Measurements from ENCODE around the gene FBXL19. TPM values are rescaled to one million over a fixed set of nuclear protein-coding genes. Genes with fewer than 3 reads are reported as not detected.

Gene FBXL19
- total RNA-seq, 1 experiment from 2014 or later = 84.3 TPM

DNA sequence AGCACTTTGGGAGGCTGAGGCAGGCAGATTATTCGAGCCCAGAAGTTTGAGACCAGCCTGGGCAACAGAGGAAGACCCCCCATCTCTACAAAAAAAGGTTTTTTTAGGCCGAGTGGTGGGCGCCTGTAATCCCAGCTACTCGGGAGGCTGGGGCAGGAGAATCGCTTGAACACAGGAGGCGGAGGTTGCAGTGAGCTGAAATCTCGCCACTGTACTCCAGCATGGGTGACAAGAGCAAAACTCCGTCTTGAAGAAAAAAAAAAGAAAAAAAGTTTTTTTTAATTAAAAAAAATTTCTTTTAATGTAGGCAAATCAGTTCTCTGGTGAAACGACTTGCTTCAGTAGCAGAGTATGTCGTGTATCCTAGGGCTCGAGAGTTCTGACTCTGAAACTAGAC lies 72.6 kb downstream of the FBXL19 start (continued):
- TF ChIP-seq, protein P1, sequence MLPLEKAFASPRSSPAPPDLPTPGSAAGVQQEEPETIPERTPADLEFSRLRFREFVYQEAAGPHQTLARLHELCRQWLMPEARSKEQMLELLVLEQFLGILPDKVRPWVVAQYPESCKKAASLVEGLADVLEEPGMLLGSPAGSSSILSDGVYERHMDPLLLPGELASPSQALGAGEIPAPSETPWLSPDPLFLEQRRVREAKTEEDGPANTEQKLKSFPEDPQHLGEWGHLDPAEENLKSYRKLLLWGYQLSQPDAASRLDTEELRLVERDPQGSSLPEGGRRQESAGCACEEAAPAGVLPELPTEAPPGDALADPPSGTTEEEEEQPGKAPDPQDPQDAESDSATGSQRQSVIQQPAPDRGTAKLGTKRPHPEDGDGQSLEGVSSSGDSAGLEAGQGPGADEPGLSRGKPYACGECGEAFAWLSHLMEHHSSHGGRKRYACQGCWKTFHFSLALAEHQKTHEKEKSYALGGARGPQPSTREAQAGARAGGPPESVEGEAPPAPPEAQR (CRISPR knock-in tag; IDR thresholded peaks at IDR 0.05) = no peak
- TF ChIP-seq, protein P2, sequence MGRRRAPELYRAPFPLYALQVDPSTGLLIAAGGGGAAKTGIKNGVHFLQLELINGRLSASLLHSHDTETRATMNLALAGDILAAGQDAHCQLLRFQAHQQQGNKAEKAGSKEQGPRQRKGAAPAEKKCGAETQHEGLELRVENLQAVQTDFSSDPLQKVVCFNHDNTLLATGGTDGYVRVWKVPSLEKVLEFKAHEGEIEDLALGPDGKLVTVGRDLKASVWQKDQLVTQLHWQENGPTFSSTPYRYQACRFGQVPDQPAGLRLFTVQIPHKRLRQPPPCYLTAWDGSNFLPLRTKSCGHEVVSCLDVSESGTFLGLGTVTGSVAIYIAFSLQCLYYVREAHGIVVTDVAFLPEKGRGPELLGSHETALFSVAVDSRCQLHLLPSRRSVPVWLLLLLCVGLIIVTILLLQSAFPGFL (CRISPR knock-in tag; IDR thresholded peaks at IDR 0.05; ENCODE audit: borderline replicate concordance) = no peak
- TF ChIP-seq, protein P3, sequence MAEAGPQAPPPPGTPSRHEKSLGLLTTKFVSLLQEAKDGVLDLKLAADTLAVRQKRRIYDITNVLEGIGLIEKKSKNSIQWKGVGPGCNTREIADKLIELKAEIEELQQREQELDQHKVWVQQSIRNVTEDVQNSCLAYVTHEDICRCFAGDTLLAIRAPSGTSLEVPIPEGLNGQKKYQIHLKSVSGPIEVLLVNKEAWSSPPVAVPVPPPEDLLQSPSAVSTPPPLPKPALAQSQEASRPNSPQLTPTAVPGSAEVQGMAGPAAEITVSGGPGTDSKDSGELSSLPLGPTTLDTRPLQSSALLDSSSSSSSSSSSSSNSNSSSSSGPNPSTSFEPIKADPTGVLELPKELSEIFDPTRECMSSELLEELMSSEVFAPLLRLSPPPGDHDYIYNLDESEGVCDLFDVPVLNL (CRISPR knock-in tag; IDR thresholded peaks at IDR 0.05; ENCODE audit: borderline replicate concordance, low read depth) = no peak
- TF ChIP-seq, protein P4, sequence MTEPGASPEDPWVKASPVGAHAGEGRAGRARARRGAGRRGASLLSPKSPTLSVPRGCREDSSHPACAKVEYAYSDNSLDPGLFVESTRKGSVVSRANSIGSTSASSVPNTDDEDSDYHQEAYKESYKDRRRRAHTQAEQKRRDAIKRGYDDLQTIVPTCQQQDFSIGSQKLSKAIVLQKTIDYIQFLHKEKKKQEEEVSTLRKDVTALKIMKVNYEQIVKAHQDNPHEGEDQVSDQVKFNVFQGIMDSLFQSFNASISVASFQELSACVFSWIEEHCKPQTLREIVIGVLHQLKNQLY (CRISPR knock-in tag; IDR thresholded peaks at IDR 0.05) = no peak

DNA sequence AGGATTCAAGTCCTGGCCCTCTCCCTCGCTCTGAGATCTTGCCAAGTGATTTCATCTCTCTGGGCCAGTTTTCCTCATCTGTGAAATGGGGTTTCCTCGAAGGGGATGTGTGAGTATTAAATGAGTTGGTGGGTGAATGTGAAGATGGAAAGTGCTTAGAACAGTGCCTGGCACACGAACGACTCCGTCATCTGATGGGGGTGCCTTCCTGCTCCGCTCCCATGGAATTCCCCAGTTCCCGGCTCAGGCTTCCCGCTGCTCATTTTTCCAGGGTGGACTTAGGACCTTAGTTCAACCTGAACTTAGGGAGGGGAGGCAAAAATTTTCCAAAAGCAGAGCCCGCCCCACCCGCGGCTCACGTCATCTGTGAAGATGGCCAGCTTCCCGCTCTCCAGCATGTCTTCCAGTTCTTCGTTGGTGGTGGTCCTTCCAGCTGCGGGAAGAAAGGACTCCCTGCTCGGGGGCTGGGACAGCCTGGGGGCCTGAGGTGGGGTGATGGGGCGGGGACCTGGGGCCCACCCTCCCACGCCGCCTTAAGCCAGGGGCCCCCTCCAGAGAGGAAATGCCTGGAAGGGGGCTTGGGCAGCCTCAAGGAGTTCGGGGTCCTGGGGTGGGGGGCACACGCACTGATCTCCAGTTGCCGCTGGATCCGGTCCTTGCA lies 73.1 kb downstream of the FBXL19 start:
- no peak overlapping the region; the same call in 1 of the 2 replicates for H3K27ac Mint-ChIP-seq

DNA sequence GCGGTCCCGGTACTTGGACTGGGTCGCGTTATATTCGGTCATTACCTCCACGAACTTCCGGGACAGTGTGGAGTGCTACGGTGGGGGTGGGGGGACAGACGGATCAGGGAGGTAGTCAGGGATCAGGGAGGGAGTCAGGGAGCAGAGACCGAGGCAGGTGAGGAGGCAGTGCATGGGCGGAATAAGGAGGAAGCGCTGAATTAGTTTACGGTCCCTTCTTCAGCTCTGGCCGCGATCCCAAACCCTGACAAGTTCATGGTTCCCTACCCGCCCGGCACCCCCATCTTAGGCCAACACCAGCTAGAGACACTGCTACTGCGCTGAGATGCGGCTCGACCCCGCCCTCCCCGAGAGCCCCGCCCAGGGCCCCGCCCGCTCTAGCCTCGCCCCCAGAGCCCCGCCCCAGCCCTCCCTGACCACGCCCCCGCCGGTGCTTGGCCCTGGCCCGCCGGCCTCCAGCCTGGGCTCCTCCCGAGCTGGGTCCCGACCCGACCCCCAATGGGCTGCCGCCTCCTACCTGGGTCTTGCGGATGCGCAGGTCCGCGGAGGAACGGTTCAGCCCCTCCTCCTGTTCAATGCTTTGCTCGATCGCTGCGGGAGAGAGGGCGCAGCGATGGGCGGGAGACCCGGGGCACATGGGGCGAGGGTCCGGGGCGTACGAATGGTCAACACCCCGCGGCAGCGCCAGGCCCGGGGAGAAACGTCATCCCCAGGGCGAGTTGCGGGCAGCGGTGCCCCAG lies 73.8 kb downstream of the FBXL19 start:
- peaks cover 16% of the 10 kb centered on the region for H3K4me1 Mint-ChIP-seq
- H3K27ac Mint-ChIP-seq = no peak overlapping the region; the same call in 1 of the 2 replicates
- peak overlapping the region; percentile 70 for H3K4me3 Mint-ChIP-seq
- no peaks in the 10 kb centered on the region for H3K36me3 Mint-ChIP-seq
- DNase-seq (ENCODE audit: low spot score) (peak; percentile 87), ATAC-seq (peak; percentile 89)
- ChIA-PET CTCF (interaction anchor here (0.5 to 8.2 kb wide), 15 partner anchors 11 to 476 kb away, joined by 3 to 79 read pairs (median 3); partner anchors contain the start of genes HSD3B7 and PYDC1), POLR2A (interaction anchor here (1.0 to 1.8 kb wide), 4 partner anchors 12 to 120 kb away, joined by 3 to 6 read pairs (median 4); partner anchors contain the start of genes HSD3B7 and KAT8)
- peaks cover 7% of the 10 kb centered on the region; the same call in 1 of the 2 replicates for H3K27me3 Mint-ChIP-seq (ENCODE audit: low read depth)
- H3K9me3 Mint-ChIP-seq = no peaks in the 10 kb centered on the region
- TF ChIP-seq ZNF219 (CRISPR knock-in tag; IDR thresholded peaks at IDR 0.05; ENCODE audit: borderline replicate concordance) (no peak), ZNF423 (CRISPR knock-in tag; IDR thresholded peaks at IDR 0.05) (0 out of 2 replicates have a peak, but pooled peaks have one; percentile 15), GABPB1 (CRISPR knock-in tag; IDR thresholded peaks at IDR 0.05) (peak; percentile 43), MYBL2 (CRISPR knock-in tag; IDR thresholded peaks at IDR 0.05) (no peak; the same call in 1 of the 2 replicates), NR2C2 (CRISPR knock-in tag; IDR thresholded peaks at IDR 0.05) (no peak), SP1 (CRISPR knock-in tag; conservative IDR thresholded peaks at IDR 0.05) (peak; percentile 67), CREM (CRISPR knock-in tag; IDR thresholded peaks at IDR 0.05) (no peak), TP53 (CRISPR knock-in tag; IDR thresholded peaks at IDR 0.05) (0 out of 2 replicates have a peak, but pooled peaks have one; percentile 24)
- TF ChIP-seq, protein P5, sequence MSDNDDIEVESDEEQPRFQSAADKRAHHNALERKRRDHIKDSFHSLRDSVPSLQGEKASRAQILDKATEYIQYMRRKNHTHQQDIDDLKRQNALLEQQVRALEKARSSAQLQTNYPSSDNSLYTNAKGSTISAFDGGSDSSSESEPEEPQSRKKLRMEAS (CRISPR knock-in tag; IDR thresholded peaks at IDR 0.05) = no peak

More for the DNA sequence above, 73.1 kb downstream of the FBXL19 start:
- Mint-ChIP-seq H3K27me3 (ENCODE audit: low read depth) (peaks cover 7% of the 10 kb centered on the region; the same call in 1 of the 2 replicates), H3K36me3 (no peaks in the 10 kb centered on the region), H3K4me3 (peak overlapping the region; percentile 69), H3K4me1 (peaks cover 16% of the 10 kb centered on the region), H3K9me3 (no peaks in the 10 kb centered on the region)
- no peak for ATAC-seq
- ChIA-PET POLR2A (interaction anchor here (1.0 to 1.8 kb wide), 4 partner anchors 11 to 121 kb away, joined by 3 to 6 read pairs (median 4); partner anchors contain the start of genes HSD3B7 and KAT8), CTCF (interaction anchor here (0.5 to 8.2 kb wide), 12 partner anchors 10 to 456 kb away, joined by 3 to 79 read pairs (median 3); partner anchors contain the start of genes HSD3B7 and PYDC1)
- DNase-seq (ENCODE audit: low spot score) = no peak
- TF ChIP-seq SMAD4 (CRISPR knock-in tag; IDR thresholded peaks at IDR 0.05) (no peak), GABPB1 (CRISPR knock-in tag; IDR thresholded peaks at IDR 0.05) (0 out of 2 replicates have a peak, but pooled peaks have one; percentile 32)

All from WTC11 (cell line).